Activated CD8-positive, alpha-beta memory T cell treated with anti-CD3 and anti-CD28 coated beads for 36 hours (primary cell): ENCODE results near the gene PLRG1. TPM values are rescaled to one million over a fixed set of nuclear protein-coding genes. Genes with fewer than 3 reads are reported as not detected.

ENCODE experiments used
- CTCF ChIA-PET: fragments of 350-600 bp; sonication (Branson Sonifier 250); formaldehyde crosslinking; loops from one replicate; lab custom pipeline; 2021; ENCODE audit warnings: antibody characterized with exemption; lab: Charles Lee
- POLR2A ChIA-PET: fragments of 350-600 bp; sonication (Branson Sonifier 250); formaldehyde crosslinking; loops from one replicate; lab custom pipeline; 2021; ENCODE audit warnings: antibody characterized with exemption; lab: Charles Lee
- total RNA-seq, 2 experiments: library from RNA; stranded (reverse); gene quantifications; one replicate each; pipeline ENCODE4 v1.2.3, GENCODE V29; 2021

PLRG1 gene
- total RNA-seq, 2 experiments from 2014 or later: 138 TPM

GRCh38 chr4:154578919-154579318, 28.7 kb upstream of the PLRG1 start:
- ChIA-PET POLR2A (no interaction called here), CTCF (no interaction called here)

- CTCF ChIA-PET: no interaction called here
- POLR2A ChIA-PET: no interaction called here
Measured at GRCh38 chr4:154577324-154577723, 27.1 kb upstream of the PLRG1 start.

- CTCF ChIA-PET: no interaction called here
- POLR2A ChIA-PET: no interaction called here
Measured at GRCh38 chr4:154574311-154574710, 24.1 kb upstream of the PLRG1 start.

GRCh38 chr4:154573190-154573870, 23.1 kb upstream of the PLRG1 start:
- ChIA-PET CTCF (no interaction called here), POLR2A (no interaction called here)

GRCh38 chr4:154569584-154569983, 19.4 kb upstream of the PLRG1 start:
- ChIA-PET CTCF (no interaction called here), POLR2A (no interaction called here)

GRCh38 chr4:154569028-154569427, 18.8 kb upstream of the PLRG1 start:
- CTCF ChIA-PET: no interaction called here
- POLR2A ChIA-PET: no interaction called here

- POLR2A ChIA-PET: no interaction called here
- CTCF ChIA-PET: no interaction called here
Measured at GRCh38 chr4:154566639-154567204, 16.5 kb upstream of the PLRG1 start.

GRCh38 chr4:154565704-154566103, 15.5 kb upstream of the PLRG1 start:
- CTCF ChIA-PET: no interaction called here
- POLR2A ChIA-PET: no interaction called here

- ChIA-PET POLR2A (no interaction called here), CTCF (no interaction called here)
Measured at GRCh38 chr4:154564311-154564710, 14.1 kb upstream of the PLRG1 start.

- CTCF ChIA-PET: no interaction called here
- POLR2A ChIA-PET: no interaction called here
Measured at GRCh38 chr4:154562697-154563254, 12.6 kb upstream of the PLRG1 start, which contains the start of gene FGB. Gene FGB, plus strand, starts transcription at chr4:154563011. Its CDS starts 8 bp downstream, at chr4:154563019.

- ChIA-PET CTCF (no interaction called here), POLR2A (no interaction called here)
Measured at GRCh38 chr4:154560824-154561231, 10.6 kb upstream of the PLRG1 start.

- ChIA-PET CTCF (no interaction called here), POLR2A (no interaction called here)
Measured at GRCh38 chr4:154560419-154560801, 10.2 kb upstream of the PLRG1 start.

GRCh38 chr4:154559494-154560418, 9.6 kb upstream of the PLRG1 start:
- ChIA-PET POLR2A (no interaction called here), CTCF (interaction anchor here (0.6 to 2.1 kb wide), 5 partner anchors 10 to 78 kb away, joined by 3 to 9 read pairs (median 3); partner anchors contain the start of genes FGG and PLRG1)

GRCh38 chr4:154559141-154559493, 8.9 kb upstream of the PLRG1 start:
- ChIA-PET POLR2A (no interaction called here), CTCF (interaction anchor here (0.6 to 2.1 kb wide), 5 partner anchors 10 to 976 kb away, joined by 3 to 9 read pairs (median 5); partner anchors contain the start of genes FGG and PLRG1)

GRCh38 chr4:154551872-154552686, 1.9 kb upstream of the PLRG1 start:
- ChIA-PET POLR2A (no interaction called here), CTCF (interaction anchor here (0.6 to 3.0 kb wide), 5 partner anchors 12 to 135 kb away, joined by 3 to 40 read pairs (median 3); partner anchors contain the start of gene FGG)

- CTCF ChIA-PET: no interaction called here
- POLR2A ChIA-PET: no interaction called here
Measured at GRCh38 chr4:154545689-154546088, 4.5 kb downstream of the PLRG1 start.

- POLR2A ChIA-PET: no interaction called here
Measured at GRCh38 chr4:154542271-154542879, 7.8 kb downstream of the PLRG1 start.

GRCh38 chr4:154534296-154534695, 15.9 kb downstream of the PLRG1 start:
- ChIA-PET CTCF (no interaction called here), POLR2A (no interaction called here)

More at GRCh38 chr4:154542271-154542879, 7.8 kb downstream of the PLRG1 start:
- CTCF ChIA-PET: no interaction called here
